GM19467 (cell line): ENCODE data around the gene JUP.
"Not testable (repeated sequence)": the region's sequence is repeated elsewhere in the genome, so short reads cannot be mapped to it uniquely, and the experiment has no call there.

Source experiments
- ATAC-seq: cut with Tn5 transposase; IDR thresholded peaks from one replicate; pipeline ENCODE4 v1.9.1; 2021; ENCODE audit warnings: mild to moderate bottlenecking, moderate library complexity; ENCODE audit not compliant: unreplicated experiment

The JUP gene

GRCh38 chr17:41781404-41782110 is 5.0 kb downstream of the JUP start:
- ATAC-seq: no peak

GRCh38 chr17:41779954-41780353 is 6.6 kb downstream of the JUP start:
- no peak for ATAC-seq

DNA sequence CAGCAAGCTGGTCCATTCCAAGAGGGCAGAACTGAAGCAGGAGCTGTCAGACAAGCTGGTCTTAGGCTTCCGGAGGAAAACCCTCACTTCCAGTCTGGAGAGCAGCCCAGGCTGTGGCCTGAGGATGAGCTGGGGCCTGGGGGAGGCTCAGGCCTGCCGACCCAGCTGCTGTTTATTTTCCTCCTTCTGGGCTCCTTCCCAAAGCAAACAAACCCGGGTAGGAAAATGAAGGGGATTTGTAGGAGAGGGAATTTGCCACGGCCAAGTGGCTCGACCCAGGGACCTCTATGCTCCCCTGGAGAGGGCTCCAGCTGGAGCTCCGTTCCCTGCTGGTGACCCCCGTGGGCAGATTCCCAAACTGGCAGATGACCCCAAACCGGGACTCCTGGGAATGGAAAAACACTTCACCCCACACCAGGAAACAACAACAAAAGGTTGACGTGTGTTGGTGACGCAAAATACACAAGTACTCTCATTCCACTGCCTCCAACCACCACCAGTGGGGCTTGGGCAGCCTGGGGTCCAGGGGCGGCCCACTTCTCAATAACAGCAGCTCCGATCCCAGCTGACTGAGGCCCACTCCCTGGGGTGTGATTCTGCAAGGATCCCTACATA is 8.8 kb downstream of the JUP start:
- ATAC-seq: no peak

- ATAC-seq: no peak
Observed at GRCh38 chr17:41777157-41777573, 9.3 kb downstream of the JUP start.

GRCh38 chr17:41776262-41776900 is 10.1 kb downstream of the JUP start:
- not testable (repeated sequence) for ATAC-seq

DNA sequence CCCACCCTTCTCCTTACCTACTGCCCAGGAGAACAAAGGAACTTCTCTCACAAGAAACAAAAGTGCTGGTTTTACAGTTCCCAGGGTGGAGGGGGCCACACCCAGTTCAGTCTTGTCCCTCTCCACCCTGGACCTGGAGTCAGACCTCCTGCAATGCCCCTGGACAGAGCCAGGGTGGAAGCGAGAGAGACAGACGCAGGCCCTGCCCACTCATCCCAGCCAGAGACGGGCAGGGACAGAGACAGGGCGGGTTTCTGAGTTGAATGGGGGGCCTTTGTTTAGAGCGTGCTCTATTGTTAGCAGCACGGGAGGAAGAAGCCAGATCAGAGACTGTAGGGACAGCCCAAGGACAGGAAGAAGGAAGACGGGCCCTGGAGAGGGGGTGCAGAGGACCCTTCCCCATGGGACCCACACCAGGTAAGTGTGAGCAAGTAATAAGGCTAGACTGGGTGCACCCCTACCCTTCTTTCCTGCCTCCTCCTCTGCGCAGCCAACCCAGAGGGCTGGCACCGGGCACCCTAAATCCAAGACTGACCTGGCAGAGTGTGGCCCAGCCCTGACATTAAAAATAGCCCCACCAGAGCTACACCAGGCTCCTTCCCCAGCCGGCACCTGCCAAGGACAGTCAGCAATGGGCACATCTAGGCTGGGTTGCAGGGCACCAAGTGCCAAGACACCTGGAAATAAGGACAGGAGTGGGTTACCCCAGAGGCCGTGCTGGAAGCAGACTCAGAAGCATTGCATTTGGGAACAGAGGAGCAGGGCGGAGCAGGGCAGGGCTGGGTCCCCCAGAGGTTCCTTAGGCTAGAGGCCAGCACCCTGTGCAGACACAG is 10.9 kb downstream of the JUP start:
- ATAC-seq: no peak

DNA sequence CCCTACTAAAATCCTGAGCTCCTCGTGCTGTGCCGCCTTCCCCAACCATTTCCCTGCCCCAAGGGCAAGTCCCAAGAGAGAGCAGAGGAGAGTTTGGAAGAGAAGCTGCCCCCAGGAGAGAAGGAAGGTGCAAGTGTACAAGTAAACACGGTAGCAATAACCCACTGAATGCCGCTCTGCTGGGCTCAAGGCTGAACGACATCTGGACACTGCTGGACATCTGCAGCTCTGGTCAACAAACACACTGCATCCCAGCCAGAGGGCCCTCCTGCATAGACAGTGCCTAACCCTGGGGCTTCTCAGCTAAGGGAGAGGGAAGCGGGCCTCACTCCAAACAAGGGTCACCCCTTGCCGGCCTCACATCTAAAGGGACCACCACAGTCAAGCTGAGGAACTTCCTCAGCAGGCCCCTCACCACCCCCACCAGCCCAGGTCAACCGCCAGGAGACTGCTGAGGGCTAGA is 12.7 kb downstream of the JUP start:
- no peak for ATAC-seq

GRCh38 chr17:41773190-41773588 is 13.3 kb downstream of the JUP start:
- ATAC-seq: no peak

GRCh38 chr17:41772586-41773189 is 13.8 kb downstream of the JUP start:
- no peak for ATAC-seq

DNA sequence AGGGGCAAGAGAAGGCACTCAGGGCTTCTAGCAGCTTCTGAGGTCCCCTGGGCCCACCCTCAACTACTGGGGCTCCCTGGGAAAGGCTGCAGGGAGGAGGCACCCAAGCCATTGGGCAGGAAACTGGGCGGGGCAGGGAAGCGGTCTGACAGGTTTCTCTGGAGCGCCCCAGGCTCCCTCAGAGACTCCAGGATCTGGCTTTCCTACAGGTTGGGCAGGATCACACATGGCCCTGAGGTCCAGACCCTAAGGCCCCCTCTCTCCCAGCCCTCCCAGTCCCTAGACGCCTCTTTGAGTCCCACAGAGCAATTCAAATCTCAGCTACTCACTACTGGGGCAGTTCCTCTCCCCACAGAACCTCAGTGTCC is 14.3 kb downstream of the JUP start:
- ATAC-seq: no peak

- ATAC-seq: no peak
Observed at GRCh38 chr17:41771389-41772206, 14.9 kb downstream of the JUP start.

GRCh38 chr17:41769985-41770384 is 16.5 kb downstream of the JUP start:
- no peak for ATAC-seq

- ATAC-seq: no peak
Observed at GRCh38 chr17:41769346-41769862, 17.1 kb downstream of the JUP start.

- no peak for ATAC-seq
Observed at GRCh38 chr17:41768682-41769288, 17.7 kb downstream of the JUP start.

GRCh38 chr17:41767324-41768042 is 19.0 kb downstream of the JUP start:
- no peak for ATAC-seq

- ATAC-seq: no peak
Observed at GRCh38 chr17:41766135-41766534, 20.4 kb downstream of the JUP start.

- no peak for ATAC-seq
Observed at GRCh38 chr17:41763327-41763726, 23.2 kb downstream of the JUP start.

DNA sequence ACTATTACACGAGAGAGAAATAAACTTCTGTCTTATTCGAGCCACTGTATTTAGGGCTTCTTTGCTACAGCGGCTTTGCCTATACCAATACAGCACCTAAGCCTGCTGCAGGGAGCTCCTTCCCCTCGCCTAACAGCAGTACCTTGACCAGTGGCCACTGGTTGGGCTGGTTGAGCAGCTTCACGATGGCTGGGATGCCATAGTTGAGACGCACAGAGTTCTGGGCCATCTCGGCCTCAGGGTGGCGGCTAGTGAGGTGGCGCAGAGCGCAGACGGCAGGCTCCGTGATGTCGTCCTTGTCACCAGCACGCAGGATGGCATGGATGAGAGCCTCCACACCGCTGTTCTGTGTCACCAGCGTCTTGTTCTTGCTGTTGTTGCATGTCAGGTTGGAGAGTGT is 23.7 kb downstream of the JUP start:
- no peak for ATAC-seq

GRCh38 chr17:41762391-41762790 is 24.1 kb downstream of the JUP start:
- ATAC-seq: no peak
